Hematopoietic multipotent progenitor cell treated with erythropoietin and hydrocortisone succinate and interleukin-3 and kit ligand, for 15 days (in vitro differentiated cells): ENCODE results near the gene IQSEC1.

Source experiments
- DNase-seq: peaks from one replicate; pipeline ENCODE4 v3.0.0-alpha.2; 2015; ENCODE audit warnings: low spot score

IQSEC1 gene

GRCh38 chr3:13002398-13003124 lies 70.7 kb downstream of the IQSEC1 start:
- no peak for DNase-seq

GRCh38 chr3:12999147-13000140 lies 73.8 kb downstream of the IQSEC1 start:
- DNase-seq, result peak; percentile 33

GRCh38 chr3:12998648-12999047 lies 74.6 kb downstream of the IQSEC1 start:
- DNase-seq, result no peak

GRCh38 chr3:12997387-12997786 lies 75.8 kb downstream of the IQSEC1 start:
- DNase-seq, result no peak

- DNase-seq, result no peak
These were observed 77.1 kb downstream of the IQSEC1 start for GRCh38 chr3:12996181-12996506.

- DNase-seq, result no peak
These were observed 77.6 kb downstream of the IQSEC1 start for GRCh38 chr3:12995389-12996180.

GRCh38 chr3:12994607-12995388 lies 78.4 kb downstream of the IQSEC1 start:
- DNase-seq, result peak; percentile 85

- no peak for DNase-seq
These were observed 78.9 kb downstream of the IQSEC1 start for GRCh38 chr3:12994357-12994606.

GRCh38 chr3:12993517-12994356 lies 79.5 kb downstream of the IQSEC1 start:
- DNase-seq, result no peak

- no peak for DNase-seq
These were observed 80.4 kb downstream of the IQSEC1 start for GRCh38 chr3:12992629-12993516.

- DNase-seq, result no peak
These were observed 81.4 kb downstream of the IQSEC1 start for GRCh38 chr3:12991861-12992281.

- DNase-seq, result no peak
These were observed 81.8 kb downstream of the IQSEC1 start for GRCh38 chr3:12991481-12991837.

- DNase-seq, result no peak
These were observed 82.3 kb downstream of the IQSEC1 start for GRCh38 chr3:12990781-12991480.

GRCh38 chr3:12990306-12990705 lies 82.9 kb downstream of the IQSEC1 start:
- no peak for DNase-seq

GRCh38 chr3:12988728-12989454 lies 84.3 kb downstream of the IQSEC1 start:
- no peak for DNase-seq

GRCh38 chr3:12987602-12988001 lies 85.6 kb downstream of the IQSEC1 start:
- no peak for DNase-seq

- no peak for DNase-seq
These were observed 86.2 kb downstream of the IQSEC1 start for GRCh38 chr3:12986986-12987385.

GRCh38 chr3:12986521-12986920 lies 86.7 kb downstream of the IQSEC1 start:
- DNase-seq, result no peak

- DNase-seq, result no peak
These were observed 87.2 kb downstream of the IQSEC1 start for GRCh38 chr3:12986031-12986430.
